ENCODE measurements around the gene IFIT1B. TPM values are rescaled to one million over a fixed set of nuclear protein-coding genes. Genes with fewer than 3 reads are reported as not detected.

The IFIT1B gene, protein sequence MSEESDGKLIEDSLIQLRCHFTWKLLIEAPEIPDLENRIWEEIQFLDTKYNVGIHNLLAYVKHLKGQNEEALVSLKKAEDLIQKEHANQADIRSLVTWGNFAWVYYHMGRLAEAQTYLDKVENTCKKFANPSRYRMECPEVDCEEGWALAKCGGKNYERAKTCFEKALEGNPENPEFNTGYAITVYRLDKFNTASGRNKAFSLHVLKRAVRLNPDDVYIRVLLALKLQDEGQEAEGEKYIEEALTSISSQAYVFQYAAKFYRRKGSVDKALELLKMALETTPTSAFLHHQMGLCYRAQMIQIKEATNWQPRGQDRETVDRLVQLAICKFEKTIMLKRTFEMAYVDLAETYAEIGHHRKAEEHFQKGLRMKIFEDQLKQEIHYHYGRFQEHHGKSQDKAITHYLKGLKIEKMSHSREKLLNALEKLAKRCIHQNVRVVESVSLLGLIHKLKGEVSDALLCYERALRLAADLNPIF
- total RNA-seq: not detected in 2 replicates

DNA sequence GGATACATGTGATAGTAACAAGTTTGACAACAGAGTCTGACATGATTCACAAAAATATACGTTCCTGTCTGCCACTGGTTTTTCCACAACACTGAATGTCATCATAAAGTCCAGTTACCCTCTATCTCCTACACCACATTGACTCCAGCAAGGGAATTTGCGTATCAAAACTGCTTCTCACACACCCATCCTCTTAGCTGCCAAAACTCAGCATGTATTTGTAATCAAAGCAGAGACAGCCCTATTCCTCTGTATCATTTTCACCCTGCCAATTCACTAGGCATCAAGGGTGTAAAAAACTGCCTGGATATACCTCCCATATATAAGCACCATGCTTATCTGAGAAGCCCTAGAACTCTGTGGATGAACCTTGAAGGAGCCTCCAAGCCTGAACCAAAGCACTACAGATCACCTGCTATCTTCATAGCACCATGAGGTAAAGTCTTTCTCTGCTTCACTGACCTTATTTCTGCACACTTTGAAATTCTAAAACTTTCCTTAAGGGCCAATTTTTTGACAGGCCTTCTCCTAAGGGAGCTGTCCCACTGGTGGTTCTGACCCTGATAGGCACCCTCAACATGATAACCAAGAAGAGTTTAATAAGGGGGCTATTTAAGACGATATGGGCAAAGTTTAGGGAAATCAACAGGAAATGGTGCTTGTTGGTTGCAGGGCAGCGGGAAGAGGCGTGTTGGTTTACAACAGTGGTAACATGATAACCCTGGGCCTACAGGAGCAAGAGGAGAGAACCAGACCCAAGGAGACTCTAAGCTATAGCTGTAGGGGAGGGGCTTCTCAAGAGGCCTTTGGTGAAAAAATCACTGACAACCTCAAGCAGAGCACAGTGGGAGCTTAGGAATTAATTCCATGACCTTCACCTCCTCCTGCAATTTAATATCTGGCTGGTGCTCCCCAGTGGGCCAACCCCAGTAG lies at the start of gene IFIT1B:
TSS of gene IFIT1B (plus strand) at position 352 of the 933 bp plus-strand sequence. CDS start at position 432, 80 bp downstream.

DNA sequence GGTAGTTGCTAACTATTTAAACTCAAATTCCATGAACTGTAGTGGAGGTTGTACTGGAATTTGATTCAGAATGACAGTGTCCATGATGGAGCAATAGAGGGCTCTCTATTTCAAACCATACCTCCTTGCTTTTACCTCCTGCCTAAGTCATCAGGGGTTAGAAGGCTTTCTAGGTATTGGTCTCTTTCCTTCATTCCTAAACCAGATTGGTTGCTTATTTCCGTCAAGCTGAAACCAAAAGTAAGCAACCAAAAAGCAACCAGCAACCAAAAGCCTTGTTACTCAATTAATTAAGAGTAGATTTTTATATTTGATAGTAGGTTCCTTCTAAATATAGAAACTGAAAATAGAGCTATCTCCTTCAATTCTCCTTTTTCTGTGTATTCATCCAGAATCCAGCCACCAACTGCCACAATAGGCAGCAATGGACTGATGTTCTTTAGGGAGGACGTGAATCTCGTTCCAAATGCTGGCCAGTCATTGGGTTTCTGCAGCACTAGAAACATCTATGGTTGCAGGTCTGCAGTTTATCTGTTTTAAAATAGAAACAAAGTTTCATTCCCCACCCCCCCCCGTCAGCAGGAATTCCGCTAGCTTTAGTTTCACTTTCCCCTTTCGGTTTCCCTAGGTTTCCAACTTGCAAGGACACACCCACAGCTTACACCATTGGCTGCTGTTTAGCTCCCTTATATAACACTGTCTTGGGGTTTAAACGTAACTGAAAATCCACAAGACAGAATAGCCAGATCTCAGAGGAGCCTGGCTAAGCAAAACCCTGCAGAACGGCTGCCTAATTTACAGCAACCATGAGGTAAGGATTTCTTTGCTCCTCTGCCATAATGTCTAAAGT lies 14.3 kb downstream of the IFIT1B start, which contains the start of gene IFIT1:
TSS of gene IFIT1 (plus strand) at position 717 of the 850 bp plus-strand sequence. CDS start at position 807, 90 bp downstream.

DNA sequence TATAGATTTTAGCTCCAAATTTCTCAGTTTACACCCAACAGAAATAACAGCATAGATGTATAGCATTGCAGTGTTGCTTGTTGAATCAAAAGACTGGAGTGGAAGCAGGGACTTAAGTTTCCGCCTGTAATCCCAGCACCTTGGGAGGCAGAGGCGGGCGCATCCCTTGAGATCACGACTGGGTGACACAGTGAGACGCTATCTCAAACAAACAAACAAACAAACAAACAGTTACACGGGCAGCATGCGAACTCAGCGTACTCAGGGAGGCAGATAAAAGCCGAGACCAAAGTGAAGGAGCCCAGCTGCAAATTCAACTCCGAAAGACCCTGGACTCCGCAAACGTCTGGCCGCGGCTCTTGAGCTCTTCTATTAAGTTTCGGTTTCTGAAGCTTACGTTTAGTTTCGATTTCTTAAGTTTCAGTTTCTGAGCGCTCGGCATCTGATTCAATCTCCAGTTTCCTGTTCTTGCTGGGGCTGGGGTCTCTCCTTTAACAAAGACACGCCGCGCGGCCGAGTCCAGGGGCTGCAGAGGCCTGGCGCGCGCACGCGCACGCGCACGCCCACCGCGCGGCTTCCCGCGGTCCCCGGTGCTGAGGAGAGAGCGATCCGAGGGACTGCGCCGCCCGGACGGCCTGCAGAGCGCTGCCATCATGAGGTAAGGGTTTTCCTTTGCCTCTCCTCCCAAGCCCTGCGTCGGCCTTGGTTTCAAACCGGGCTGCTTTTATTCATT lies 36.5 kb downstream of the IFIT1B start, which contains the start of gene IFIT5:
TSS of gene IFIT5 (plus strand) at position 423 of the 733 bp plus-strand sequence. CDS start at position 654, 231 bp downstream.

Other genes starting within 250 kb of the IFIT1B start
- 2.1 and 4.8 TPM in 2 replicates for gene CH25H, start 170.7 kb upstream of the IFIT1B start, total RNA-seq
- gene LIPA, start 126.3 kb upstream of the IFIT1B start, total RNA-seq: 56.8 and 68.0 TPM in 2 replicates
- gene IFIT2, start 76.0 kb upstream of the IFIT1B start, total RNA-seq: 7.4 and 9.9 TPM in 2 replicates
- 45.0 and 48.6 TPM in 2 replicates for gene IFIT3, start 50.1 kb upstream of the IFIT1B start, total RNA-seq
- 33.3 and 45.0 TPM in 2 replicates for gene IFIT1, start 14.6 kb downstream of the IFIT1B start, total RNA-seq
- 39.5 and 42.4 TPM in 2 replicates for gene IFIT5, start 36.5 kb downstream of the IFIT1B start, total RNA-seq
- gene SLC16A12, start 157.5 kb downstream of the IFIT1B start, total RNA-seq: not detected in 2 replicates

All from articular chondrocyte of knee joint (primary cell).